AG09319 (cell line): ENCODE measurements around the gene XG.
"Not testable (repeated sequence)": the region's sequence is repeated elsewhere in the genome, so short reads cannot be mapped to it uniquely, and the experiment has no call there.

Experiments
- DNase-seq: peaks from one replicate; pipeline ENCODE4 v3.0.0-alpha.2; 2010; ENCODE audit warnings: low read depth; ENCODE audit errors: extremely low read depth
- CTCF ChIP-seq: IDR thresholded peaks from 2 replicates; pipeline ENCODE4 v1.5.1; 2011; ENCODE audit warnings: low read depth, mild to moderate bottlenecking, inconsistent platforms, low read length, moderate library complexity

XG gene

DNA sequence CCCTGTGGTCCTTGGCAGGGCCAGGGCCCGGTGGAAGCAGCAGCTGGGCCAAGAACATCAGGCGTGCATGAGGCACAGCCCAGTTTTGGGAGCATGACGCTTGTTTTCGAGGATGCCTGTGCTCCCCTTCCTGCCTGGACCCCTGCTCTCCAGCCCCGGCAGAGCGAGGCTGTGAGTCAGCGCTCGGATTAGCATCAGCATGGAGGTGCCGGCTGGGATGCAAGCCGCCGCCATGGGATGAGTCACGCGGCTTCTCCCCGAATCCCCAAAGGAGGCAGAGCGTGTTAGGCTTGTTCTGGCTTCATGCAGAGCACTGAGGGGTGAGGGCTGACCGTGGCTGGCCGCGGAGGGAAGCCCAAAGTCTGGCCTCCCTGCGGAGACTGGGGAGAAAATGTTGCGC lies 53.0 kb downstream of the XG start:
- peak; percentile 28 for DNase-seq

DNA sequence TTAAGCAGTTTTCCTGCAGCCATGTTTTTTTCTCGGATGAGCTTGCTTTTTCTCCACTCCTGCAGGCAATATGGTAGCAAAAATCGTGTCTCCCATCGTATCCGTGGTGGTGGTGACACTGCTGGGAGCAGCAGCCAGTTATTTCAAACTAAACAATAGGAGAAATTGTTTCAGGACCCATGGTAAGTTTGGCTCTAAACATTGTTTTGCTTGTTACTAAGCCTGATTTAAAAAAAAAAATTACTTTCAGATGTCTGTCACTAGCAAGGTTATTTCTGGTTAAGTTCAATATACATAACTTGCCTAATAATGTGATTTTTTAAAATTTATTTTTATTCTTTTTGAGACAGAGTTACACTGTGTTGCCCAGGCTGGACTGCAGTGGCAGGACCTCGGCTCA lies 59.4 kb downstream of the XG start:
- no peak for TF ChIP-seq CTCF
- DNase-seq, result no peak

- peak; percentile 67 for TF ChIP-seq CTCF
- not testable (repeated sequence) for DNase-seq
Observed at GRCh38 chrX:2812161-2812907, 60.5 kb downstream of the XG start.

DNA sequence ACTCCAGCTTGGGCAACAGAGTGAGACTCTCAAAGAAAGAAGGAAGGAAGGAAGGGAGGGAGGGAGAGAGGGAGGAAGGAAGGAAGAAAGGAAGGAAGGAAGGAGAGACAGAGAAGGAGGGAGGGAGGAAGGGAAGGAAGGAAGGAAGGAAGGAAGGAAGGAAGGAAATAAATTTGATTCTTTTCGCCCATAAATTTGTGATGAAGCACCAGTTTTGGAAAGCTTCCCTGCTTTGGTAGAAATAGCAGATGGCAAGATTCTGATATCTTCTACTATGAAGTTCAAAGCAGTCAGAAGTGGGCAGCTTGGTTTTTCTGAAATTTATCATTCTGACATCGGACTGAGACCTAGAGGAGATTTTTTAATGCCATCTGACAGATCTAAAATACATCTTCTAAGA lies 65.2 kb downstream of the XG start:
- TF ChIP-seq CTCF, result no peak
- DNase-seq, result no peak

GRCh38 chrX:2819345-2820135 lies 67.7 kb downstream of the XG start:
- no peak for DNase-seq
- peak; percentile 50 for TF ChIP-seq CTCF

GRCh38 chrX:2820136-2820771 lies 68.4 kb downstream of the XG start:
- no peak for DNase-seq
- no peak for TF ChIP-seq CTCF

- TF ChIP-seq CTCF, result no peak
- no peak for DNase-seq
Observed at GRCh38 chrX:2823795-2824386, 72.1 kb downstream of the XG start.
